ENCODE measurements around the gene C1orf74.

DNA sequence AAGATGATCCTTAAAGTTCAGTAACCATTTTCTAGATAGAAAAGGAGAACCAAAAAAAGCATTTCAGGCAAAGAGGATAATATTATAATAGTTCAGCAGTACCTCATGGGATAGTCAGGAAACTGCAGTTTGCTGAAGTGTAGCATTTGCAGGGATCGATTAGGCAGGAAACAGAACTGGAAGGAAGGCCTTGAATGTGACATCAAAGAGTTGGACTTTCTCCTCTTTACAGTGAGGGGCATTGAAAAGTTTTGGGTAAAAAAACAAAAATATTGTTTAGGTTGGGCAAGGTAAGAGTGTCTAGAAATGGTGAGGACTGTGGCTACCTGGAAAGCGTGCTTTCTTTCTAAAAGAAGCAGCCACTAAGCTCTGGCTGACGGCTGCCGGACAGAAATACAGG, 29.5 kb upstream of the C1orf74 start:
- TF ChIP-seq, protein P1, sequence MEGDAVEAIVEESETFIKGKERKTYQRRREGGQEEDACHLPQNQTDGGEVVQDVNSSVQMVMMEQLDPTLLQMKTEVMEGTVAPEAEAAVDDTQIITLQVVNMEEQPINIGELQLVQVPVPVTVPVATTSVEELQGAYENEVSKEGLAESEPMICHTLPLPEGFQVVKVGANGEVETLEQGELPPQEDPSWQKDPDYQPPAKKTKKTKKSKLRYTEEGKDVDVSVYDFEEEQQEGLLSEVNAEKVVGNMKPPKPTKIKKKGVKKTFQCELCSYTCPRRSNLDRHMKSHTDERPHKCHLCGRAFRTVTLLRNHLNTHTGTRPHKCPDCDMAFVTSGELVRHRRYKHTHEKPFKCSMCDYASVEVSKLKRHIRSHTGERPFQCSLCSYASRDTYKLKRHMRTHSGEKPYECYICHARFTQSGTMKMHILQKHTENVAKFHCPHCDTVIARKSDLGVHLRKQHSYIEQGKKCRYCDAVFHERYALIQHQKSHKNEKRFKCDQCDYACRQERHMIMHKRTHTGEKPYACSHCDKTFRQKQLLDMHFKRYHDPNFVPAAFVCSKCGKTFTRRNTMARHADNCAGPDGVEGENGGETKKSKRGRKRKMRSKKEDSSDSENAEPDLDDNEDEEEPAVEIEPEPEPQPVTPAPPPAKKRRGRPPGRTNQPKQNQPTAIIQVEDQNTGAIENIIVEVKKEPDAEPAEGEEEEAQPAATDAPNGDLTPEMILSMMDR (IDR thresholded peaks at IDR 0.05) = no peak
- TF ChIP-seq POLR2A (IDR thresholded peaks at IDR 0.05) = no peak

Data from thyroid gland (tissue), 4 donors.